SK-N-MC (cell line): ENCODE measurements around the gene LRP1B.

ENCODE experiments used
- EZH2 ChIP-seq: fragments of 200-600 bp; sonication (generic); IDR thresholded peaks from one replicate; pipeline ENCODE4 v1.6.1; 2017; ENCODE audit warnings: antibody characterized with exemption
- FOXP2 ChIP-seq: optimal IDR thresholded peaks from 2 replicates; pipeline ENCODE3; 2011; ENCODE audit warnings: mild to moderate bottlenecking, moderate library complexity; ENCODE audit not compliant: insufficient read depth; ENCODE audit errors: extremely low read length, control extremely low read depth
- POLR2AphosphoS5 ChIP-seq: IDR thresholded peaks from 2 replicates; pipeline ENCODE4 v1.6.1; 2012; ENCODE audit warnings: mild to moderate bottlenecking, low read depth, low read length, borderline replicate concordance

DNA sequence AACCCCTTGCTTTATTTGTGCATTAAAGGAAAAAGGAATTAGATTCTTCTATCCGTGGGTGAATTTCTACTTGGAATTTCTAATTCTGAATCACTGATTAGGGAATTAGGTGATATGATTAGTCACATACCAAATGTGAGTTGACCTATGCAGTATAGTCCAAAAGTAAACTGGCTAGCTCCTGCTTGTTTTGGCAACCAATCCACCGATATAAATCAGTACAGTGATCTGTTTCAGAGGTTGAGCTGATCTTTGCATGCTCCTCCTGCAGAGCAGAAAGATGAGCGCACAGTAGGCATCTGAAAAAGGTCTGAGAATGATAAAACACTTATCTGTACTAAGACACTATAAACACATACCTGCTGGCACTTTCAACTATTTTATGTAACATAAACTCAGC, 86.6 kb downstream of the LRP1B start:
- TF ChIP-seq EZH2, result no peak
- TF ChIP-seq POLR2AphosphoS5, result no peak
- TF ChIP-seq FOXP2, result no peak
